ENCODE data around the gene SYS1.
A peak's percentile ranks its signal among the peaks of the same experiment; 100 is the strongest.

The SYS1 gene

DNA sequence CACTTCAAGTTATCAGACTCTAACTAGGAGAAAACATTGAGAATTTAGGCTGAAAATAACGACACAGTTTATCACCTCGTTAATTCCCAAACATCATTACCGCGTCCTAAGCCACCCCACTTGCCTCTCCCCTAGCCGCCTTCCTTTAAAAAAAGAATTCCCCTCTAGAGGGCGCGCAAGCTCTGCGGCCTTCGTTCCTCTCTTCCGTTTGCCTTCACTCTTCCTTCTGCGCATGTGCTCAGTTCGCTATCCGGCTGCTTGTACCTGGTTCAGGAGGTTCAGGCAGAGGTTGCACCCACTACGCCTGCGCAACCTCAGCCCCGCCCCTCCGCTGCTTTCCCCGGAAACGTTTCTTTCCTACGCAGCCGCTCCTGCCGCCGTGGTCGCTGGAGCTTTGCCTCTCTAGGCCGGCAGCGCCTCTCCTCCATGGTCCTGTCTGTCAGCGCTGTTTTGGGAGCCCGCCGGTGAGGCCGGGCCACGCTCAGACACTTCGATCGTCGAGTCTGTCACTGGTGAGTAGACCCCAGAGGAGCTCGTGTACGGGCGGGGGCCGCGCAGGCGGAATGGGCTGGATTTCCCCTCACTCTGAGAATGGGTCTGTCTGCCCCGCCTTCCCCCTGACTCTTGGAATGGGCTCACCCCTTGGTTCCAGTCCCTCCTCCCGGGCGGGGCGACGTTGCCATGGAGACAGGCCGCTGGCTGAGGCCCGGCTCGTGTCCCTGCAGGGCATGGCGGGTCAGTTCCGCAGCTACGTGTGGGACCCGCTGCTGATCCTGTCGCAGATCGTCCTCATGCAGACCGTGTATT is at the start of gene SYS1:
TSS of gene SYS1 (plus strand) at position 353 of the 807 bp plus-strand sequence. CDS start at position 729, 376 bp downstream.
- DNase-seq = peak; percentile 99

- DNase-seq = no peak
Observed at GRCh38 chr20:45313943-45314342, 49.0 kb upstream of the SYS1 start.

DNA sequence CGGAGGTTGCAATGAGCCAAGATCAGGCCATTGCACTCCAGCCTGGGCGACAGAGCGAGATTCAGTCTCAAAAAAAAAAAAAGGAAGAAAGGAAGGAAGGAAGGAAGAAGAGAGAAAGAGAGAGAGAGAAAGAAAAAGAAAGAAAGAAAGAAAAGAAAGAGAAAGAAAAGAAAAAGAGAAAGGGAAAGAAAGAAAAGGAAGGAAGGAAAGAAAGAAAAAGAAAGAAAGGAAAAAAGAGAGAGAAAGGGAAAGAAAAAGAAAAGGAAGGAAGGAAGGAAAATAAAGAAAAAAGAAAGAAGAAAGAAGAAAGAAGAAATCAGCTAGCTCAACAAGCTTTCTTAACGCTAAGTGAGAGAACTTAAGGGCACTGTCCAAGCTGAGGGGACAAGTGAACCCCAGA is 47.3 kb upstream of the SYS1 start:
- DNase-seq = no peak

DNA sequence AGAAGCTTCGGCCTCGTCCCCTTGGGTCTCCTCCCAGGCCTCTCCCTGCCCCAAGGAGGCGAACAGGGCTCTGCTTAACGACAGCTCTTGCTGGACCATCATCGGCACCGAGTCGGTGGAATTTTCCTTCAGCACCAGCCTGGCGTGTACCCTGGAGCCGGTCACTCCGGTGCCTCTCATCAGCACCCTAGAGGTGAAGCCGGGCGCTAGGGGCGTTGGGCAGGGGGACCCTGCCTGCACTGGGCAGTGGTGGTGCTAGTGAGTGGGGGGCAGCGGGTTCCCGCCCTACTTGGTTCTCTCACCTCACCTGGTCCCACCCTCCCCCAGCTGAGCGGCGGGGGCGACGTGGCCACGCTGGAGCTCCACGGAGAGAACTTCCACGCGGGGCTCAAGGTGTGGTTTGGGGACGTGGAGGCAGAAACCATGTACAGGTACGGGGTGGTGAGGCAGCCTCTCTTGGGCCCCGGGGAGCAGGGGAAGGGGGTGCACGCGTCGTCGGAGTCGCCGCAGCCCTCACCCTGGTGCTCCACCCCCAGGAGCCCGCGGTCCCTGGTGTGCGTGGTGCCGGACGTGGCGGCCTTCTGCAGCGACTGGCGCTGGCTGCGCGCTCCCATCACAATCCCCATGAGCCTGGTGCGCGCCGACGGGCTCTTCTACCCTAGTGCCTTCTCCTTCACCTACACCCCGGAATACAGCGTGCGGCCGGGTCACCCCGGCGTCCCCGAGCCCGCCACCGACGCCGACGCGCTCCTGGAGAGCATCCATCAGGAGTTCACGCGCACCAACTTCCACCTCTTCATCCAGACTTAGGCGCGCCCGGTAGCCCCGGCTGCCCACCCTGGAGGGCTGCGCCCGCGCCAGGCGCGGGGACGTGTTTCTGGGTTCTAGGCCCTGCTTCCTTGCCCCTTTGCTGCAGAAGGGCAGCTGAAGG is 46.5 kb upstream of the SYS1 start:
- DNase-seq = no peak

DNA sequence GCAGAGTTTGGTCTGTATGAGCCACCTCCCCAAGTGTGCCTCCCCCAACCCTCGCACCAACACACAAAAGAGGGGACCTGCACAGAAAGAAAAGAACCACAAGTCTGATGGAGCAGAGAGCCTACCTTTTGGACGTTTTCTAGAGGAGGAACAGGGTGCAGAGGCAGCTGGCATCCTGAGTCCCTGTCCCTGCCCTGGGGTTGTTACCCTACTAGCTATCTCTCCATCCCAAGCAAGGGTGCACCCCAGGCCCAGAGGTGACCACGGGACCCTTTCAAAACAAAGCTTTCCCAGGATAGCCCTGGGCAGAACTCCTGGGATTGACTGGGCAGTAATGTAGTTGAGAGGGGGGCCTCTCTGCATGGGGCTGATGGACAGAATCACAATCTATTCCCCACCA is 45.1 kb upstream of the SYS1 start:
- DNase-seq = no peak

DNA sequence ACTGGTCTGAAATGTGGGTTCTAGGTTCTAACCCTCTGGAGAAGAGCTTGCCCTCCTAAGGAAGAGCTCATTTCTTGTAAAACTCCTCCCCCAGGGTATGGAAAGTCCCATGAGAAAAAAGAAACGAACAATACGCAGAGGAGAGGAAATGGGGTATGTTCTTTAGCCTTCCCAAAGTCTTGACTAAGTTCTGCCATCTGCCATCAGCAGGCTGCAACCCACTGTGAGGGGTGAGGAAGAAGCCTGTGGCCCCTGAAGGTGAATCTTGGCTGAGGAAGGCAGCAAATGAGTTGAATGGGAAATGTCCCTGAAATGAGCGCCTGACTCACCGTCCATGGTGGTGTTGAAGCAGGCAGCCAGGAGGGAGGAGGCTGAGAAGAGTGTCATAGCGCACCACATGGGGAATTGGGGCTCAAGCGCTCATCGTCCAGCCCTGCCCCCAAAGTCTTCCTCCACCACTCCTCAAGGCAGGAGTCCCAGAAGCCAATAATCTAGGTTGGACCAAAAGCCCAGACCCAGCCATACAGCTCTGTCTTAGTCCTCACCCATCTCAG is 44.5 kb upstream of the SYS1 start:
- no peak for DNase-seq

GRCh38 chr20:45318948-45319347 is 44.0 kb upstream of the SYS1 start:
- no peak for DNase-seq

DNA sequence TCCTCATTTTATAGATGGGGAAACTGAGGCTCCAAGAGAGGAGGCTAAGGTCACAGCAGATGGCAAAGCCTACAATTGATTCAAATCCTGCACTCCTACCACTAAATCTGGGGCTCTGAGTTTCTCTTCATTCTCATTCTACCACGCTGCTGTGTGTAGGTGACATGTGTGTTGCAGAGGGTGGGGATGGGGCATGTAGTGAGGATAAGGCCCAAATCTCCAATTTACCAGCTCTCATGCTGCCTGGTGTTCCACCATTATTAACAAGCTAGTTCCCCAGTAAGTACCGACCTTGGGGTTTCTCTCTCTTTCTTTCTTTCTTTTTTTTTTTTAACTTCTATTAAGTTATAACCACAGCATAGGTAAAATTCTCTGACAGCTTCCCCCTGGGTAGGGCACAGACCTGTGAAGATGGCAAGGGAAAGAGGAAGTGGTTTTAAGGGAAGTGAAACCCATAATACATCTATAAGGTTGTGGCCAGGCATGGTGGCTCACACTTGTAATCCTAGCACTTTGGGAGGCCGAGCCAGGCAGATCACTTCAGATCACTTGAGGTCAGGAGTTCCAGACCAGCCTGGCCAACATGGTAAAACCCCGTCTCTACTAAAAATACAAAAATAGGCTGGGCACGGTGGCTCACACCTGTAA is 41.9 kb upstream of the SYS1 start:
- no peak for DNase-seq

DNA sequence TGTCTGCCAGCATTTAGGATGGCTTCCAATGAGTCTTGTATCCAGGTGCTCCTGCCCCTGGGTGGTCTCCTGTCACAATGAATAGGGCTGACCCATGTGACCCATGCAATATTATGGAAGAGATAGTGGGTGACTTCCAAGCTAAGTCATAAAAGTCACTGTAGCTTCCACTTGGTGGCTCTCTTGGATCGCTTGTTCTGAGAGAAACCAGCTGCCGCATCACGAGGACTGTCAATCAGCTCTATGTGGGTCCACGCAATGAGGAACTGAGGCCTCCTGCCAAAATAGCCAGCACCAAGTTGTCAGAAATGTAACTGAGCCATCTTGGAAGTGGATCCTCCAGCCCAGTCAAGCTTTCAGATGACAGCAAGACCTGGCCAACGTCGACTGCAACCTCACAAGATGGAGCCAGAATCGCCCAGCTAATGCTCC is 40.0 kb upstream of the SYS1 start:
- peak; percentile 15 for DNase-seq

DNA sequence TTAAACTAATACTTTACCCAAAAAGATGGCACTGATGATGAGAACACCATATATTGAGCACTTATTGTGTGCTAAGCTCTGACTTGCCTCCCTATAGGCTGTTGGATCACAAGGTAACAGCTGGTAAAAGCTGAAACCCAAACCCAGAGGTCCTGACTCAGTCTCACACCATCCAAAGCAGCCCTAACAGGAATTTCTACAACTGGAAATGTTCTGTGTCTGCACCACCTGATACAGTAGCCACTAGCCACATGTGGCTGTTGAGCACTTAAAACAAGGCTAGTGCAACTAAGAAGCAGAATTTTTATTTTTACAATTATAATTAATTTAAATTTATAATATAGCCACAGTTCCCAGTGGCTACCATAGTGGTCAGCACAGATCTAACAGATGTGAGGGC is 39.2 kb upstream of the SYS1 start:
- DNase-seq = no peak

GRCh38 chr20:45325371-45325770 is 37.6 kb upstream of the SYS1 start:
- no peak for DNase-seq

GRCh38 chr20:45328451-45328850 is 34.5 kb upstream of the SYS1 start:
- no peak for DNase-seq

DNA sequence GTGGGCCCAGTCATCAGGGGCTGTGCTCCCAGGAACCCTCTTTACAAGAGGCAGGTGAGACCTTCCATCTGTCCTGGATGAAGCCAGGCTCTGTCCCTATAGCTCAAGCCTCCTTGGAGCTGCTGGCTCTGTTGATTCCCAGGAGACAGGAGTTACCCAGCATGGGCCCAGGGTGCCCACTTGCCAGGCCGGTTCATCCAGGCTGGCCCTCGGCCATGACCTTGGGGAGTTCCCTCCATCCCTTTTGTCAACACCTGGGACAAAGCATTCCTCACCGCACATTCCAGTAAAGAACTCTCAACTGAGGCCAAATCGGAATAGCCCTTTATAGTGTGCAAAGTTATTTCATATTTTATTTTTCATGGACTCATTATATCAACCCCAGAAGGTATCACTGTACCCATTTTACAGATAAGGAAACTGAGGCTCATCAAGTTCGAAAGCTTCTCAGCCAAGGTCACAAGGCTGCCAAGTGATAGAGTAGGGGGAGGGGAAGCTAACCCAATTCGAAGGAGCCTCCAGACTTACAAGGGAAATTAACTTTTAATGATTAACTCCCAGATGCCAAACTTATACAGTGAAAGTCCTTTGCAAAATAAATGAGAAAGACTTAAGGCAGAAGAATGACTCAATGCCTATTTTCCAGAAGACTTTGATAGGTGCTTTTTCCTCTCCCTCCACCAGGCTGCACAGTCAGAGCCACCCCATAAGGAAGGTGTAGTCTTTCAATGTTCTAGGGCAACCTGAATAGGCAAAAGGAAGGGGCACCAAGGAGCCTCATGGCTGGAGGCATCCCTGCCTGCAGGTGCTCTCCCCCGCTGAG is 33.2 kb upstream of the SYS1 start:
- DNase-seq = no peak

- DNase-seq = no peak
Observed at GRCh38 chr20:45330476-45330875, 32.5 kb upstream of the SYS1 start.

GRCh38 chr20:45336530-45337366 is 26.2 kb upstream of the SYS1 start:
- DNase-seq = no peak

GRCh38 chr20:45337367-45338120 is 25.4 kb upstream of the SYS1 start:
- no peak for DNase-seq

DNA sequence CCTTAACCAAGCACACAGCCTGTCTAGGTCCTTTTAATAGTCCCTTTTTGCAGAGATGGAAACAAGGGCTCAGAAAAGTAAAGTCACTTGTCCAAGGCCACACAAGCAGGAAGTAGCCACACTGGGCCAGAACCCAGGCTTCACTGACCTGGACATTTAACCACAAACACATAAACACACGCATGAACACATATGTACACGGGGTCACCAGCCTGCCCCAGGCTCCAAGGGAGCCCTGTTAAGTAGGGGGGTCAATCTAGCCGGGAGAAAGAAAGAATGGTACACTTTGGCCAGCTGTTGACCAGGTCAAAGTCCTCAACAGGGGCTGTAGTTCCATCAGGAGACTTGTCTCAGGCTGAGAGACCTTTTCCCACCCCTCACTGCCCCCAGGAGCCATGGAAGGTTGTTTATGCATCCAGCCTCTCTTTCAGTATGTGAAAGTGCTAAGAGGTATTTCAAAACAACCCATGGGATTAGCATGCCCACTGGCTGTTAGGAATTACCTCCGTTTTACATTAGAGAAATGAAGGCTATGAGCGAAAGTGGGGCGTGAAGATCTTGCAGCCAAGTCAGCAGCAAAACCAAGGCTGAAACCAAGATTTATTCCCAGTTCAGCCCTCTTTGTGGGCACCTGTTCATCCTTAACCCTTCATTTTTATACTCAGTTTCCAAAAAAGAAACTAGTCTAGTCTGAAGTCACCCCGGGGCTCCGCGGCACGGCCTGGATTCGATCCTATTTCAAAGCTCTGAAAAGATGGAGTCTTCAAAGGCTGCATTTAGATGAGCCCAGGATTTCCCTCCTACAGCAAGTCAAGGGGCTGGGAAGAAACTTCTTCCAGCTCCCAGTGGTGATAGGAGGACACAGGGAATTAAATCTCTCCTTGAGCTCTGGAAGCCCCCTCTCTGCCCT is 24.6 kb upstream of the SYS1 start:
- DNase-seq = no peak

DNA sequence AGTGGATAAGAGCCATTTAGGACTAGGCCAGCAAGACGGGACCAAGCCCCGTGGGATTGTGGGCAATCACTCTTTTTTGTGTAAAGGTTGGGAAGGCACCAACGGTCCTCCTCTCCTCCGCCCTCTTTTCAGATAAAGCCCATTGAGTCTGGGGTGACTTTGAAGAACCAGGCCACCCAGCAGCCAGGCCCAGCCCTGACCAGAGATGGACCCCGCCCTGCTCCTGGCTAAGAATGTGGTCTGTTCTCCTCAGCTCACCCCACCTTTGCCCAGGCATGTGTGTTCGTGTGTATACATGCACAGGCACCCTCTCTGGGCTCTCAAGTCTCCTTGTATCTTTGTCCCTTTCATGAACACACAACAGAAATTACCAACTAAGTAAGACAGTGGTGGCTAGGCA is 23.9 kb upstream of the SYS1 start:
- no peak for DNase-seq

- no peak for DNase-seq
Observed at GRCh38 chr20:45339799-45340198, 23.2 kb upstream of the SYS1 start.

Measured in NCI-H1092 treated with DMSO at 0.1 percent for 48 hours (cell line).